Superior temporal gyrus (tissue), 1 donor: ENCODE results near the gene KDM6A.
"Not testable (repeated sequence)": the region's sequence is repeated elsewhere in the genome, so short reads cannot be mapped to it uniquely, and the experiment has no call there.

Experiments
- DNase-seq: peaks from one replicate; pipeline ENCODE4 v3.0.0-alpha.2; 2016; ENCODE audit errors: extremely low spot score

The KDM6A gene

GRCh38 chrX:44922980-44923379 lies 50.0 kb downstream of the KDM6A start:
- DNase-seq = no peak

GRCh38 chrX:44927398-44927797 lies 54.4 kb downstream of the KDM6A start:
- DNase-seq = no peak

- no peak for DNase-seq
Observed at GRCh38 chrX:44931441-44931973, 58.5 kb downstream of the KDM6A start.

GRCh38 chrX:44935172-44935571 lies 62.2 kb downstream of the KDM6A start:
- DNase-seq = no peak

- no peak for DNase-seq
Observed at GRCh38 chrX:44935640-44936039, 62.7 kb downstream of the KDM6A start.

- DNase-seq = peak; percentile 21
Observed at GRCh38 chrX:44937606-44938005, 64.6 kb downstream of the KDM6A start.

GRCh38 chrX:44938111-44938510 lies 65.1 kb downstream of the KDM6A start:
- DNase-seq = no peak

GRCh38 chrX:44940541-44940940 lies 67.6 kb downstream of the KDM6A start:
- not testable (repeated sequence) for DNase-seq

GRCh38 chrX:44943007-44943406 lies 70.0 kb downstream of the KDM6A start:
- no peak for DNase-seq

- DNase-seq = no peak
Observed at GRCh38 chrX:44944894-44945293, 71.9 kb downstream of the KDM6A start.

GRCh38 chrX:44945736-44946135 lies 72.7 kb downstream of the KDM6A start:
- DNase-seq = no peak

GRCh38 chrX:44946771-44947170 lies 73.8 kb downstream of the KDM6A start:
- no peak for DNase-seq

GRCh38 chrX:44947995-44948394 lies 75.0 kb downstream of the KDM6A start:
- no peak for DNase-seq

- no peak for DNase-seq
Observed at GRCh38 chrX:44948406-44948805, 75.4 kb downstream of the KDM6A start.

- no peak for DNase-seq
Observed at GRCh38 chrX:44949125-44949524, 76.1 kb downstream of the KDM6A start.

GRCh38 chrX:44950471-44951366 lies 77.7 kb downstream of the KDM6A start:
- not testable (repeated sequence) for DNase-seq

GRCh38 chrX:44951572-44952067 lies 78.6 kb downstream of the KDM6A start:
- DNase-seq = no peak

GRCh38 chrX:44952329-44953027 lies 79.5 kb downstream of the KDM6A start:
- no peak for DNase-seq

- no peak for DNase-seq
Observed at GRCh38 chrX:44953734-44954502, 80.9 kb downstream of the KDM6A start.

- DNase-seq = no peak
Observed at GRCh38 chrX:44954562-44954961, 81.6 kb downstream of the KDM6A start.

GRCh38 chrX:44957848-44958247 lies 84.9 kb downstream of the KDM6A start:
- DNase-seq = no peak

- no peak for DNase-seq
Observed at GRCh38 chrX:44958480-44958879, 85.5 kb downstream of the KDM6A start.
